Loucy (cell line): ENCODE data around the gene SIPA1.

Source experiments
- CTCF ChIP-seq: fragments of 200-600 bp; sonication (generic); conservative IDR thresholded peaks from 2 replicates; pipeline ENCODE4 v1.5.1; 2014; ENCODE audit warnings: mild to moderate bottlenecking, antibody characterized with exemption, low read length
- EZH2phosphoT487 ChIP-seq: fragments of 200-600 bp; IDR thresholded peaks from 2 replicates; pipeline ENCODE4 v1.6.1; 2018; ENCODE audit warnings: antibody characterized with exemption, mild to moderate bottlenecking, moderate library complexity, borderline replicate concordance

GRCh38 chr11:65599216-65599954 is 38.5 kb upstream of the SIPA1 start:
- TF ChIP-seq CTCF (no peak), EZH2phosphoT487 (no peak)
